ENCODE measurements around the gene CHST6.

DNA sequence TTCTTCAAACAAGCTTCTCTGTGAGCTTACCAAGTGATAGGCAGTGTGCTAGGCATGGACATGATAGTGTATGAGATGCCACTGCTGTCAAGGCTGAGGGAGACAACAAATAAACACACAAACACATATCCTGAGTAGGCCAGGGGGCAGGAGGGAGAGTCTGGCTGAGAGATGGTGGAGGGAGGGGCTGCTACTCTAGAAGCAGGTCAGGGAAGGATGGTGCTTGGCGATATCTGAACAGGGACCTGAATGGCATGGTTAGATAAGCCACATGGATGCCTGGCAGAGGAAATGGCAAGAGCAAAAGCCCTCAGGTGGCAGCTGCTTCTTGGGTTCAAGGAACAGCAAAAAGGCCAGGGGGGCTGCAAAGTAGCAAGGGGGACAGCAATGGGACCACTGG is 8.6 kb upstream of the CHST6 start:
- TF ChIP-seq, protein P1, sequence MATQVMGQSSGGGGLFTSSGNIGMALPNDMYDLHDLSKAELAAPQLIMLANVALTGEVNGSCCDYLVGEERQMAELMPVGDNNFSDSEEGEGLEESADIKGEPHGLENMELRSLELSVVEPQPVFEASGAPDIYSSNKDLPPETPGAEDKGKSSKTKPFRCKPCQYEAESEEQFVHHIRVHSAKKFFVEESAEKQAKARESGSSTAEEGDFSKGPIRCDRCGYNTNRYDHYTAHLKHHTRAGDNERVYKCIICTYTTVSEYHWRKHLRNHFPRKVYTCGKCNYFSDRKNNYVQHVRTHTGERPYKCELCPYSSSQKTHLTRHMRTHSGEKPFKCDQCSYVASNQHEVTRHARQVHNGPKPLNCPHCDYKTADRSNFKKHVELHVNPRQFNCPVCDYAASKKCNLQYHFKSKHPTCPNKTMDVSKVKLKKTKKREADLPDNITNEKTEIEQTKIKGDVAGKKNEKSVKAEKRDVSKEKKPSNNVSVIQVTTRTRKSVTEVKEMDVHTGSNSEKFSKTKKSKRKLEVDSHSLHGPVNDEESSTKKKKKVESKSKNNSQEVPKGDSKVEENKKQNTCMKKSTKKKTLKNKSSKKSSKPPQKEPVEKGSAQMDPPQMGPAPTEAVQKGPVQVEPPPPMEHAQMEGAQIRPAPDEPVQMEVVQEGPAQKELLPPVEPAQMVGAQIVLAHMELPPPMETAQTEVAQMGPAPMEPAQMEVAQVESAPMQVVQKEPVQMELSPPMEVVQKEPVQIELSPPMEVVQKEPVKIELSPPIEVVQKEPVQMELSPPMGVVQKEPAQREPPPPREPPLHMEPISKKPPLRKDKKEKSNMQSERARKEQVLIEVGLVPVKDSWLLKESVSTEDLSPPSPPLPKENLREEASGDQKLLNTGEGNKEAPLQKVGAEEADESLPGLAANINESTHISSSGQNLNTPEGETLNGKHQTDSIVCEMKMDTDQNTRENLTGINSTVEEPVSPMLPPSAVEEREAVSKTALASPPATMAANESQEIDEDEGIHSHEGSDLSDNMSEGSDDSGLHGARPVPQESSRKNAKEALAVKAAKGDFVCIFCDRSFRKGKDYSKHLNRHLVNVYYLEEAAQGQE (IDR thresholded peaks at IDR 0.05; ENCODE audit: low read depth) = no peak
- TF ChIP-seq POLR2A (IDR thresholded peaks at IDR 0.05; ENCODE audit: borderline replicate concordance, extremely low read depth, insufficient read depth, insufficient read length) (no peak), RAD21 (IDR thresholded peaks at IDR 0.05; ENCODE audit: low read depth) (no peak), JUND (IDR thresholded peaks at IDR 0.05) (no peak), ZFX (IDR thresholded peaks at IDR 0.05) (no peak), POLR2AphosphoS5 (IDR thresholded peaks at IDR 0.05; ENCODE audit: low read depth, low read length) (no peak), EZH2 (IDR thresholded peaks at IDR 0.05) (no peak), SP1 (IDR thresholded peaks at IDR 0.05; ENCODE audit: low read depth) (no peak), EGR1 (IDR thresholded peaks at IDR 0.05; ENCODE audit: low read depth) (no peak), SRF (IDR thresholded peaks at IDR 0.05; ENCODE audit: low read depth) (no peak), CBX3 (IDR thresholded peaks at IDR 0.05; ENCODE audit: low read depth) (no peak), CEBPB (IDR thresholded peaks at IDR 0.05; ENCODE audit: low read depth) (no peak)
- TF ChIP-seq, protein P2, sequence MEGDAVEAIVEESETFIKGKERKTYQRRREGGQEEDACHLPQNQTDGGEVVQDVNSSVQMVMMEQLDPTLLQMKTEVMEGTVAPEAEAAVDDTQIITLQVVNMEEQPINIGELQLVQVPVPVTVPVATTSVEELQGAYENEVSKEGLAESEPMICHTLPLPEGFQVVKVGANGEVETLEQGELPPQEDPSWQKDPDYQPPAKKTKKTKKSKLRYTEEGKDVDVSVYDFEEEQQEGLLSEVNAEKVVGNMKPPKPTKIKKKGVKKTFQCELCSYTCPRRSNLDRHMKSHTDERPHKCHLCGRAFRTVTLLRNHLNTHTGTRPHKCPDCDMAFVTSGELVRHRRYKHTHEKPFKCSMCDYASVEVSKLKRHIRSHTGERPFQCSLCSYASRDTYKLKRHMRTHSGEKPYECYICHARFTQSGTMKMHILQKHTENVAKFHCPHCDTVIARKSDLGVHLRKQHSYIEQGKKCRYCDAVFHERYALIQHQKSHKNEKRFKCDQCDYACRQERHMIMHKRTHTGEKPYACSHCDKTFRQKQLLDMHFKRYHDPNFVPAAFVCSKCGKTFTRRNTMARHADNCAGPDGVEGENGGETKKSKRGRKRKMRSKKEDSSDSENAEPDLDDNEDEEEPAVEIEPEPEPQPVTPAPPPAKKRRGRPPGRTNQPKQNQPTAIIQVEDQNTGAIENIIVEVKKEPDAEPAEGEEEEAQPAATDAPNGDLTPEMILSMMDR (IDR thresholded peaks at IDR 0.05 in 2 of 3, conservative IDR thresholded peaks at IDR 0.05 in 1 of 3; ENCODE audit: borderline replicate concordance in 1 of 3, insufficient read depth in 1 of 3, low read depth in 2 of 3, low read length in 2 of 3) = no peak
- TF ChIP-seq, protein P3, sequence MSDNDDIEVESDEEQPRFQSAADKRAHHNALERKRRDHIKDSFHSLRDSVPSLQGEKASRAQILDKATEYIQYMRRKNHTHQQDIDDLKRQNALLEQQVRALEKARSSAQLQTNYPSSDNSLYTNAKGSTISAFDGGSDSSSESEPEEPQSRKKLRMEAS (IDR thresholded peaks at IDR 0.05) = no peak
